ENCODE results near the gene KNOP1.
"Not testable (repeated sequence)": the region's sequence is repeated elsewhere in the genome, so short reads cannot be mapped to it uniquely, and the experiment has no call there.

KNOP1 gene

DNA sequence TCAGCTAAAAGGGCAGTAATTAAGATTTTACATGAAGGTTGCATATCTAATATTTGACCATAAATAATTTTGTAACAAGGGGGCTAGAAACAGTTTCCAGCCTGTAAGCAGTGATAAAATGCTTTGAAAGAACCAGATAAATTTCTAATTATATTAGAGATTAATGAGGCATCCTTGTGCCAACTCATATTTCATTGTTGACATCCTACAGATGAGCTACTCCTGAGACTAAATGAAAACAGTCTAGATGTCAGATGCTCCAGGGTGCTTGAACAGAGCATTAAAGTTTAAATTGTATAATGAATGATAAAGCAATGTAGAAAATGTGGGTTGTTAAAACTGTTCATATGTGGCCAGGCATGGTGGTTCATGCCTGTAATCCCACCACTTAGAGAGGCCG, 23.3 kb upstream of the KNOP1 start:
- no peak for DNase-seq (ENCODE audit: low read depth)

- no peak for DNase-seq (ENCODE audit: low read depth)
Observed at GRCh38 chr16:19737306-19738038, 19.4 kb upstream of the KNOP1 start.

- no peak for DNase-seq (ENCODE audit: low read depth)
Observed at GRCh38 chr16:19735074-19735867, 17.2 kb upstream of the KNOP1 start.

GRCh38 chr16:19733551-19733950, 15.5 kb upstream of the KNOP1 start:
- no peak for DNase-seq (ENCODE audit: low read depth)

DNA sequence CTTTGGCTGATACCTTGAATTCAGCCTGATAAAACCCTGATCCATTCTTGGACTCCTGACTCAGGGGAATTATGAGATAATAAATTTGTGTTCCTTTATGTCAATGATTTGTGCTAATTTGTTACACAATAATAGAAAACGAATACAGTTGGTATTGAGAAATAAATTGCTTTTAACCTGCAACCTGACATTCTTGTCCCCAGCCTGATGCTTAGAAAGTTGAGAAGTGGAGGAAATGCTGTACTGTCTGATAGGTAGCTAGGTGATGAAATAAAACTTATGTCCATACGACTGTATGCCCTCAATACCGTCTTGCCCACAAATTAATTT, 10.6 kb upstream of the KNOP1 start:
- no peak for DNase-seq (ENCODE audit: low read depth)

- DNase-seq (ENCODE audit: low read depth) = no peak
Observed at GRCh38 chr16:19722981-19723380, 5.0 kb upstream of the KNOP1 start.

DNA sequence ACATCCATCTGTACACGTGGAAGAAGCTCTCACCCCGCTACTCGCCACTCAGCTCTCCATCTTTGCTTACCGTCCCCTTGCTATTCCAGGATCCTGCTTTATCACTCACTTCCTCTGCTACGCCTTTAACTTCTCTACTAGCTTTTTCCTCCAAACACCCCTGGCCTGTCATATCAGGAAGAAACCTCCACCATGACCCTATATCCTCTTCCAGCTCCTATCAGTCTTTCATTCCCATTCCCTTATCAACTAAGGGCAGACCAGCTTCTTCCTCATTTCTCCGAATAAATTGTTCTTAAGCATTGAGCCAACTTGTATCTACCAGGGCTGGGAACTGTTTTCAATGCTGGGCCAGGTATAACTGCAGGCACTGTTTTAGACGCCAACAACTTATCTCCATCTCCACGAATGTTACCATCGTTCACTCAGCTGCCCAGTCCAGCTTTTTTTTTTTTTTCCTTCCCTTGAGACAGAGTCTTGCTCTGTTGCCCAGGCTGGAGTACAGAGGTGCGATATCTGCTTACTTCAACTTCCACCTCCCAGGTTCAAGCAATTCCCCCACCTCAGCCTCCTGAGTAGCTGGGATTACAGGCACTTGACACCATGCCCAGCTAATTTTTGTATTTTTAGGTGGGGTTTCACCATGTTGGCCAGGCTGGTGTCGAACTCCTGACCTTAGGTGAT, 4.4 kb upstream of the KNOP1 start:
- no peak for DNase-seq (ENCODE audit: low read depth)

- DNase-seq (ENCODE audit: low read depth) = no peak
Observed at GRCh38 chr16:19718624-19718965, 568 bp upstream of the KNOP1 start.

- no peak for DNase-seq (ENCODE audit: low read depth)
Observed at GRCh38 chr16:19717314-19717713, 713 bp downstream of the KNOP1 start.

DNA sequence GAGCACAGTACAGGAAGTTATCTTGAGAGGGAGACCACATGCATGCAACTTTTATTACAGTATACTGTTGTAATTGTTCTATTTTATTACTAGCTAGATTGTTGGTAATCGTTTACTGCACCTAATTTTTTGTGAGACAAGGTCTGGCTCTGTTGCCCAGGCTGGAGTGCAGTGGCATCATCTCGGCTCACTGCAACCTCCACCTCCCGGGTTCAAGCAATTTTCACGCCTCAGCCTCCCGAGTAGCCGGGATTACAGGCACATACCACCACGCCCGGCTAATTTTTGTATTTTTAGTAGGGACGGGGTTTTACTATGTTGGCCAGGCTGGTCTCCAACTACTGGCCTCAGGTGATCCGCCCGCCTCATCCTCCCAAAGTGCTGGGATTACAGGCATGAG, 1.3 kb downstream of the KNOP1 start:
- not testable (repeated sequence) for DNase-seq (ENCODE audit: low read depth)

GRCh38 chr16:19716183-19716582, 1.8 kb downstream of the KNOP1 start:
- no peak for DNase-seq (ENCODE audit: low read depth)

- no peak for DNase-seq (ENCODE audit: low read depth)
Observed at GRCh38 chr16:19715566-19715965, 2.5 kb downstream of the KNOP1 start.

- no peak for DNase-seq (ENCODE audit: low read depth)
Observed at GRCh38 chr16:19713697-19714096, 4.3 kb downstream of the KNOP1 start.

GRCh38 chr16:19712418-19713058, 5.5 kb downstream of the KNOP1 start:
- DNase-seq (ENCODE audit: low read depth) = no peak

GRCh38 chr16:19711643-19712042, 6.4 kb downstream of the KNOP1 start:
- DNase-seq (ENCODE audit: low read depth) = no peak

DNA sequence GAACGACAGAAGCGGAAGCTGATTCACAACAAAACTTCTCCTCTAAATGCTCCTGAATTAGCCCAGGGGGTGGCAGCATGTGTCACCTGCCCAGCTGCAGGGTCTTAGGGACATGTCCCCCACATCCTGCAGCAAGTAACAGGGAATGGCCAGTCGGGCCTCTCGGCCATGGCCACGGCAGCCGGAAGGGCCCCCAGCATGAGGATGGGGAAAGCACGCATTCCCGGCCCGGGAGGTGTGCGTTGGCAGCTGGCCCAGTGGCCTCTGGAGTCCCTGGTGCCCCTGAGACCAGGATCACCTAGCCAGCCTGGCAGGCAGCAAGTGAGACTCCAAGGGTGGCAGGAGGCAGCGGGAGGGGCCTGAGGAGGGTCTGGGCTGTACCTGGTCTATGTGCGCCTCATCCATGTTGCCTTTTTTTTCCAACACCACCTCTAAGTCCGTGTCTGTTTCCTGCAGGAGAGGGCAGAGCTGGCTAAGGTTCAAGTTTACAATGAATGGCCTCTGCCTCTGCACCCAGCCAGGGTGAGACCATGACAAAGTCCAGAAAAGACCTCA, 7.0 kb downstream of the KNOP1 start:
- DNase-seq (ENCODE audit: low read depth) = no peak

DNA sequence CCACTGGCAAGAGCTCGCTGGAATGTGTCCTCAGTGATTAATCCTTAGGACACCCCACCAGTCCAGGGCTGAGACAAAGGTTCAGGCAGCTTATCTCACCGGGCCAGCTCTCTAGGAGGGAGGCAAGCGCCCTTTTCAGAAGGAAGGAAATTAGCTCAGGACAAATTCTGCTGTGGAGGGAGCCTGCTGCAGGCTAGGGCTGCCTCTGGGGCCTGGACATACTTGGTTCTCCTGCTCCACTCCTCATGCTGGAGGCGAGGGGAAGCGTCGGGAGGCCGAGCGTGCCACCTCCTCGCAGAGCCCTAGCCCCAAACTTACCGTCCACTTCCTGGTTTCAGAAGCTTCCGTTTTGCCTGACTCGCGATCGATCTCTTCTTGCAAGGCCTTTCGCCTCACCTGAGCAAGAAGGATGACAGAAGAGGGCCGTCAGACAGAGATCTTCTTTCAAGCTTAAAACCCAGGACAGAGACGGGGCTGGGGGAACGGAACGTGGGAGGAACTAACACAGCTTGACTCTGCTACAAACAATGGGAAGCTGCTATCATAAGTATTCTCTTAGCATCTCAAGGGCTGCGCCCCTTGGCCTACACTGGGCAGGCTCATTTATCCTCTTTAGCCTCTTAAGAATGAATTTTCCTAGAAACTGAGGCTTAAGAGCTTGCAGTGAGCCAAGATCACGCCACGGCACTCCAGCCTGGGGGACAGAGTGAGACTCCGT, 7.7 kb downstream of the KNOP1 start:
- DNase-seq (ENCODE audit: low read depth) = no peak

DNA sequence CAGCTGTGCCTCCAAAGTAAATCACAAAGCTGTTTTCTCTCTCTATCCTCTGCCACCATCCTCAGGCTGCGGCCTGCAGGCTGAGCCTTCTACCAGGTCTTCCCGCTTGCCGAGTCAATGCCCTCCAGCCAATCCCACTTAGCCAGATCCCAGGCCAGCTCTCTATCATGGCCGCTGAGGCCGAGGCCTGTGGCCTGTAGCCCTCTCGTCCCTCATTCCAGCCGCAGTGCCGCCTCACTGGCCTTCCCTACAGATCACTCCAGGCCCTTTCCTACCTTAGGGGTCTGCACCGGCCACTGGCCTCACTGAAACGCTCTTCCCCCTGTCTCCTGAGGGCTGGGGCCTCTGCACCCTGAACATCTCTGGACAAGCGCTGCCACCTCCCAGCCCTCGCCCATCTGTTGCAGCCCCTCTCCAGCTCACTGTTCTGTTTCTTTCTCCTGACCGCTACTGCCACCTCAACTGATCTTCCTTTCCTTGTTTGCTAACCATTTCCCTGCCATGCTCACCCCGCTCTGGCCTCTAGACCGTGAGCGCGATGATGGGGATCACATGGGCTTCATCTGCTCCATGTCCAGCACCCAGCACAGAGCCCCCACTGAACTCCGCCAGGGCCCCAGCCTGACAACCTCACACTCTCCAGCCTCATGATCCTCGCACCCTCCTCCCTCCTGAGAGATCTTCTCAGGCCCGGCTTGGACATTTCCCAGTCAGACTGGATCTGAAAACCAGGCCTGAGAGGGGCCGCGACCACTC, 8.5 kb downstream of the KNOP1 start:
- DNase-seq (ENCODE audit: low read depth) = no peak

DNA sequence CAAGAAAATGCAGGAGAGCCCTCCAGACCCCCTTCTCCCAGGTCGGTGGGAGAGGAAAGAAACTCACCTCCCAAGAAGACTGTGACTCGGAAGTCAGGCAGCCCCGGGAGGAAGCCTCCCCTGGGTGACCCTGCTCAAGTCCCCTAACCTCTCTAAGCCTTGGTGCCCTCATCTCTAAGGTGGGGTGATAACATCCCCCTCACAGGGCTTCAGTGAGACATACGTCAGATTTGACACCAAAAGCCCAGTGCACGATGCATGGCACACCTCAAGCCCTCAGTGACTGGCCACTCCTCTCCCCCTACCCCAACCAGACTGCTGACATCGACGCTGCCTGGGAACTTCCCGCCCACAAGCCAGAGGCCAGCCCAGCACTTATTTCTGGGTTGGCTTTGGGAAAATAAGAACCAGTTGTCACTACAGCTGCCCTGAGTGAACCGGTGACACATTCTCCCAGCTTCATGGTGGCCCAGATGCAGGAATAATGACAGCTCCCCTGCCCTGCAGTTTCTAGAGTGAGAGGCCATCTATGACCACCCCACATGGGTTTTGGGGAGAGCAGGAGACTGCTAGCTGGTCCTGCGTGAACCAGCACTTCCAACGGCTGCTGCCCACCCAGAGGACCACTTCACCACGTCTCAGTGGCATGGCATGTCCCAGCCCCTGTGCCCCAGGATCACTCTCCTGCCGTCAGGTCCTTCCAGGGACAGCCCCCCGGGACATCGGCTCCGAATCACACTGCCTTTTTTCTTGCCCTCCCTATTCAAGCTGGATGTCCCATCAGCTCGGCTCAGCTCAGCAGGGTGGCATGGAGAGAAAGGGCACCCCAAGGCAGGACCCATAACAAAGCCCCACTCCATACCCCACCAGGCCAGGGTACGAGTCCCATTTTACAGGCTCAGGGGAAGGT, 9.5 kb downstream of the KNOP1 start:
- DNase-seq (ENCODE audit: low read depth) = no peak

All from stimulated activated CD4-positive, alpha-beta T cell treated with anti-CD3 and anti-CD28 coated beads, Interleukin-2, amount 100 ng/mL, for 4 hours (primary cell).